Activated CD4-positive, alpha-beta memory T cell treated with anti-CD3 and anti-CD28 coated beads, Interleukin-2, amount 10 ng/mL, durations not matched to agents 7 days and 5 days (primary cell): Measurements from ENCODE around the gene PLPP3. TPM values are rescaled to one million over a fixed set of nuclear protein-coding genes. Genes with fewer than 3 reads are reported as not detected.

Source experiments
- CTCF ChIA-PET: fragments of 350-600 bp; sonication (Branson Sonifier 250); formaldehyde crosslinking; loops from one replicate; lab custom pipeline; 2021; ENCODE audit warnings: antibody characterized with exemption, inconsistent platforms; lab: Charles Lee
- POLR2A ChIA-PET: fragments of 350-600 bp; sonication (Branson Sonifier 250); formaldehyde crosslinking; loops from one replicate; lab custom pipeline; 2021; ENCODE audit warnings: antibody characterized with exemption; lab: Charles Lee
- DNase-seq: peaks from one replicate; pipeline ENCODE4 v3.0.0-alpha.2; 2020
- H3K27ac Mint-ChIP-seq: one replicate; pipeline ENCODE4 v1.8.0; 2021; ENCODE audit warnings: mild to moderate bottlenecking, mixed read lengths
- H3K27me3 Mint-ChIP-seq: one replicate; pipeline ENCODE4 v1.8.0; 2021; ENCODE audit warnings: mixed read lengths
- H3K36me3 Mint-ChIP-seq: one replicate; pipeline ENCODE4 v1.8.0; 2021; ENCODE audit warnings: low read depth, mixed read lengths
- H3K4me1 Mint-ChIP-seq: one replicate; pipeline ENCODE4 v1.8.0; 2021; ENCODE audit warnings: mixed read lengths
- H3K4me3 Mint-ChIP-seq: one replicate; pipeline ENCODE4 v1.8.0; 2021; ENCODE audit warnings: mild to moderate bottlenecking, mixed read lengths
- H3K9me3 Mint-ChIP-seq: one replicate; pipeline ENCODE4 v1.8.0; 2021; ENCODE audit warnings: mixed read lengths
- total RNA-seq, 2 experiments: library from RNA; stranded (reverse); gene quantifications; one replicate each; pipeline ENCODE4 v1.2.3, GENCODE V29; 2021

Gene PLPP3
- total RNA-seq, 2 experiments from 2014 or later: not detected

DNA sequence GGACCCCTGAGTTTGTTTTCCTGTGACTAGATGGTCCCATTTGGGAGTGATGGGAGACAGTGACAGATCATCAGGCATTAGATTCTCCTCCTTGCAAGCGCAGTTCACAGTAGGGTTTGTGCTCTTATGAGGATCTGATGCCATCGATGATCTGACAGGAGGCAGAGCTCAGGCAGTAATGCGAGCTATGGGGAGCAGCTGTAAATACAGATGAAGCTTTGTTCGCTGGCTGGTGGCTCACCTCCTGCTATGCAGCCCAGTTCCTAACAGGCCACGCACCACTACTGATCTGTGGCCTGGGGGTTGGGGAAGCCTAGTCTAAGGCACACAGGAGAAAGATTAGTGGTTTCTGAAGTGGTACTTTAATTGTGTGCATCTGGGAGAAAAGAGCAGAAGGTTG, 7.1 kb upstream of the PLPP3 start:
- ChIA-PET CTCF (interaction anchor here (0.6 to 3.9 kb wide), 2 partner anchors 628 to 1211 kb away, joined by 3 to 18 read pairs; no protein-coding TSS in a partner anchor), POLR2A (no interaction called here)
- Mint-ChIP-seq H3K36me3 (no peaks in the 10 kb centered on the region), H3K9me3 (no peaks in the 10 kb centered on the region), H3K4me1 (no peaks in the 10 kb centered on the region), H3K27me3 (no peaks in the 10 kb centered on the region), H3K27ac (no peak overlapping the region), H3K4me3 (no peak overlapping the region)
- DNase-seq: no peak

GRCh38 chr1:56585985-56586384, 6.6 kb upstream of the PLPP3 start:
- Mint-ChIP-seq H3K4me1 (no peaks in the 10 kb centered on the region), H3K27ac (no peak overlapping the region), H3K4me3 (no peak overlapping the region), H3K36me3 (no peaks in the 10 kb centered on the region), H3K9me3 (no peaks in the 10 kb centered on the region), H3K27me3 (peaks cover 3% of the 10 kb centered on the region)
- DNase-seq: no peak
- ChIA-PET CTCF (interaction anchor here (1.3 to 3.9 kb wide), 3 partner anchors 177 to 1211 kb away, joined by 3 to 18 read pairs (median 10); no protein-coding TSS in a partner anchor), POLR2A (no interaction called here)

DNA sequence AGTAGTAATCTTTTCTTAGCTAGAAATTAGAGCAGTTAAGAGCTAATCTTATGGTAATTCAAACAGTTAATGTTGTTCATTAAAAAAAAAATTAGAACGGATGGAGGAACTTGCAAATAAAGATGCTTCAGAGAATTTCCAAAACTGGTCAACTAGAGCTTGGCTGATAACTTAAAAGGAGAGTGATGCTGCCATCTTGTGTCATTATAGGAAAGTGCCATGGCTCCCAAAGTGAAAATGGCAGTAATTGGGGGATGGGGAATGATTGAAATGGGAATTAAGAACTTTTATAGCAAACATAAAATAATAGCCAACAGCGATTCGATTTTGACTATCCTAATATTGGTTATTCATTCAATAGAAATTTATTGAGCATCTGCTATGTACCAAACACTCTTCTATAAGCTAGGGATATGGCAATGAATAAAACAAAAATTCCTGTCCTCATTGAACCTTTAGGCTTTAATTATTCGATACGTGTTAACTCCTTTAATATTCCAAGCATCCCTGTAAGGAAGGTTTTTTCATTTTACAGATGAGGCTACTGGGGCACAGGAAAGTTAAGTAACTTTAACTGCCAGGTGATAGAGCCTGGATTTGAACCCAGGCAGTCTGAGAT, 5.7 kb upstream of the PLPP3 start:
- no peak for DNase-seq
- ChIA-PET CTCF (interaction anchor here (1.2 to 3.9 kb wide), 8 partner anchors 9 to 1301 kb away, joined by 3 to 18 read pairs (median 6); no protein-coding TSS in a partner anchor), POLR2A (no interaction called here)
- no peak overlapping the region for H3K4me3 Mint-ChIP-seq
- no peaks in the 10 kb centered on the region for H3K9me3 Mint-ChIP-seq
- peaks cover 11% of the 10 kb centered on the region for H3K27me3 Mint-ChIP-seq
- no peaks in the 10 kb centered on the region for H3K4me1 Mint-ChIP-seq
- H3K27ac Mint-ChIP-seq: no peak overlapping the region
- no peaks in the 10 kb centered on the region for H3K36me3 Mint-ChIP-seq

DNA sequence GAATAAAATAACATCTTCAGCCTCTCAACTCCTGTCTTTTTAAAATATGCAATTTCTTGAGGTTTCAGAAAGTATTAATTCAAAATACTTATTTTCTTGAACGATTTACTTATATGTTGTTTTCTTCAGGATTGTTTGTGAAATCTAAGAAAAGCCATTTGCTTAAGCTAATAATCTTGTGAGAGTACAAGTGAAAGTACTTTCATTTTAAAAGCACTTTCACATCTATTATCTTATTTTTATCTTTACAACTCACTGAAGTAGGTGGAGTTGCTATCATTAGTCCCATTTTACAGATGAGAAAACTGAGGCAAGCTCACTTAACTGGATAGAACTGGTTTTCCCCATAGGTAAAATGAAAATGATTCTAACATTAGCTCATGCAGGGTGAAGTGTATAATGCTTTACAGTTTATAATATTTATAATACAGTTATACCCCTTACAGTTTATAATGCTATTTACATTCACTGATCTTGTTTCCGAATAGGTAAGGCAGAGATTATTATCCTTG, 4.7 kb upstream of the PLPP3 start:
- ChIA-PET POLR2A (no interaction called here), CTCF (interaction anchor here (0.6 to 3.9 kb wide), 7 partner anchors 8 to 1639 kb away, joined by 3 to 18 read pairs (median 7); no protein-coding TSS in a partner anchor)
- Mint-ChIP-seq H3K27ac (no peak overlapping the region), H3K4me1 (peaks cover 3% of the 10 kb centered on the region), H3K27me3 (peaks cover 21% of the 10 kb centered on the region), H3K4me3 (no peak overlapping the region), H3K36me3 (no peaks in the 10 kb centered on the region), H3K9me3 (no peaks in the 10 kb centered on the region)
- DNase-seq: no peak

DNA sequence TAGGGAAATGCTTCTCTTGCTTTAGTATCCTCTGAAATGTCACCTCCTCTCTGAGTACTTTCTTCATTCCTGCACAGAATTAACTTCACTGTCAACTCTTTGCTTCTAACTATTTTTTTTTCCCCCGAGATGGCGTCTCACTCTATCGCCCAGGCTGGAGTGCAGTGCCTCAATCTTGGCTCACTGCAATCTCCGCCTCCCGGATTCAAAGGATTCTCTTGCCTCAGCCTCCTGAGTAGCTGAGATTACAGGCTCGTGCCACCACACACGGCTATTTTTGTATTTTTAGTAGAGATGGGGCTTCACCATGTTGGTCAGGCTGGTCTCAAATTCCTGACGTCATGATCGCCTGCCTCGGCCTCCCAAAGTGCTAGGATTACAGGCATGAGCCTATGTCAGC, 1.4 kb upstream of the PLPP3 start:
- Mint-ChIP-seq H3K9me3 (no peaks in the 10 kb centered on the region), H3K4me3 (no peak overlapping the region), H3K27me3 (peaks cover 43% of the 10 kb centered on the region), H3K27ac (no peak overlapping the region), H3K36me3 (no peaks in the 10 kb centered on the region), H3K4me1 (peaks cover 6% of the 10 kb centered on the region)
- POLR2A ChIA-PET: no interaction called here
- DNase-seq: no peak
- CTCF ChIA-PET: no interaction called here

DNA sequence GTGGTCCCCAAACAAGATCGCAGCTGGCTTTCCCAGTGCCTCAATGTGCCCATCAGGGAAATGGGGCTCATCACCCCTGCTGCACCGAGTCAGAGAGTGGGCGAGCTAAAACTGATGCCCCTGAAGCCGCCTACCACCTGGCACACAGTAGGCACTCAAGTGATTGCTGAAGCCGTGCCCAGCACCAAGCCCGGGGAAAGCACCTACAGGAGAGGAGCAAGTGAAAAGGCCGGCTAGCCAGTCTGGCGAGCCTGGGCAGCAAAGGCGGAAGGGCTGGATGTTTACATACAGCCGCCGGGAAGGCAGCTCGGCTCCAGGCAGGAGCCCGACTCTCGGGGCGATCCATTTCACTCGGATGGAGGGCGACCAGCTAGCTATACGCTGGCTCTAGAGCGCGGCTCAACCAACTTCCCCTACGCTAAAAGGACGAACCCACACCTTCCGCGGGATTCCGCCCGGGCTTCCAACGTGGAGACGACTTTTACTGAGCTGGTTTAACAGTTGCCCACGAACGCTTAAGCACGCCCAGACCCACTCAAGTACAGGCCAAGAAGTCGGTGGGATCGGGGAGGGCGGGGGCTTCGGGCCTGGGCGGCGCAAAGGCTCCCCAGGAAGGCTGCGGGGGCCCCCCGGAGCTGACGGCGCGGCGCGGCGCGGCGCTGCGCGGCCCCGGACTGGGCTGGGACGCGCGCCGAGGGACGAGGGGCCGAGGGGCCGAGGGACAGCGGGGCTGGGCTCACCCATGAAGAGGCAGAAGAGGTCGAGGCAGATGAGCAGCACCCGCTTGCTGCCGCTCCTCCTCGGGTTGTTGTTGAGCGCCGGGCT, 1.0 kb downstream of the PLPP3 start:
- no peaks in the 10 kb centered on the region for H3K36me3 Mint-ChIP-seq
- H3K9me3 Mint-ChIP-seq: no peaks in the 10 kb centered on the region
- DNase-seq: no peak
- H3K4me1 Mint-ChIP-seq: peaks cover 6% of the 10 kb centered on the region
- POLR2A ChIA-PET: no interaction called here
- peaks cover 45% of the 10 kb centered on the region for H3K27me3 Mint-ChIP-seq
- peak overlapping the region; percentile 52 for H3K4me3 Mint-ChIP-seq
- CTCF ChIA-PET: no interaction called here
- H3K27ac Mint-ChIP-seq: no peak overlapping the region

GRCh38 chr1:56577406-56578137, 1.8 kb downstream of the PLPP3 start:
- DNase-seq: no peak
- POLR2A ChIA-PET: no interaction called here
- no peak overlapping the region for H3K27ac Mint-ChIP-seq
- H3K36me3 Mint-ChIP-seq: no peaks in the 10 kb centered on the region
- CTCF ChIA-PET: interaction anchor here (1.2 to 2.6 kb wide), 2 partner anchors 7 to 11 kb away, joined by 3 to 7 read pairs; no protein-coding TSS in a partner anchor
- H3K4me1 Mint-ChIP-seq: peaks cover 6% of the 10 kb centered on the region
- H3K4me3 Mint-ChIP-seq: no peak overlapping the region
- H3K27me3 Mint-ChIP-seq: peaks cover 45% of the 10 kb centered on the region
- H3K9me3 Mint-ChIP-seq: no peaks in the 10 kb centered on the region

DNA sequence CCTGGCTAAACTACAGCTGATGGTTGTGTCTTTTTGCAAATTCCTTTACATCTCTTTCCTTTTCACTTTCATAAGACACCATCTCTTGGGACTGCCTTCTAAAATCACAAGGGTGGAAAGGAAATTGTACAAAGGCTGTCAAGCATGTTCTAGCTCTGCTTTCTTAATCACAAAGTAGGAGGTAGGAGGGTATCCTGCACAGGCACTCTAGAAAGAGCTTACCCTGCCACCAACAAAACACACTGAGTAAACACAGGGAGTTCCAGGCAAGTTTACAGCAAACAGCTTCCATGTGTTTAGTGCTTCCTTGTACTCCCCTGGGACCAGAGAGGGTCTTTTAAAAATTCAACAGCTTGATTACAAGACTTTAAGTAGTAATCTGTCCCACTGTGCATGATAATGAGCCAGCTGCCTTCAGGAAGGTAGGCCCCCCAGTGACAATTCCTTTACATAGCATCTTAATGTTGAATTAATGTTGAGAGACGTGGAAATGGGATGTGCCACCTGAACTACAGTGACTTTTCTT, 2.4 kb downstream of the PLPP3 start:
- peaks cover 6% of the 10 kb centered on the region for H3K4me1 Mint-ChIP-seq
- no peak overlapping the region for H3K27ac Mint-ChIP-seq
- peaks cover 45% of the 10 kb centered on the region for H3K27me3 Mint-ChIP-seq
- no peak for DNase-seq
- CTCF ChIA-PET: interaction anchor here (1.2 to 2.6 kb wide), 2 partner anchors 8 to 12 kb away, joined by 3 to 7 read pairs; no protein-coding TSS in a partner anchor
- POLR2A ChIA-PET: no interaction called here
- no peaks in the 10 kb centered on the region for H3K9me3 Mint-ChIP-seq
- H3K36me3 Mint-ChIP-seq: no peaks in the 10 kb centered on the region
- no peak overlapping the region for H3K4me3 Mint-ChIP-seq

DNA sequence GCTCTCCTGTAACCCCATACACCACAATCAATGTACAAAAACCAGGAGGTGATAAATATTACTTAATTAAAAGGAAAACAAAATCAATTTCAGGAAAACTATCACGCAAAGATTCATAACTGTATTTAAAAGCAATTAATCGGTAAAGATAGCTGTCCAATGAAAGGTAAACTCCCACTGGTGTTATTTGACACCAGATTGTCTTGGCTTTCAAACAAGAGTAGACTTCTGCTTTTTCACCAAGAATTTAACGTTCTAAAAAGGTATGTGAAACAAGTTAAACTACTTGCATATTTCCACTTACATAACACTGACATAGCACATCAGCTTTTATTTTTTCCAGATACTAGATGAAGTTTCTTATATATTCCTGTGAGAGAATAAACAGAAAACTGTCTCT, 3.5 kb downstream of the PLPP3 start:
- POLR2A ChIA-PET: no interaction called here
- no peak overlapping the region for H3K4me3 Mint-ChIP-seq
- peaks cover 6% of the 10 kb centered on the region for H3K4me1 Mint-ChIP-seq
- peaks cover 42% of the 10 kb centered on the region for H3K27me3 Mint-ChIP-seq
- DNase-seq: no peak
- no peaks in the 10 kb centered on the region for H3K9me3 Mint-ChIP-seq
- no peak overlapping the region for H3K27ac Mint-ChIP-seq
- CTCF ChIA-PET: interaction anchor here (2.6 kb wide), 1 partner anchor 9 kb away, joined by 7 read pairs; no protein-coding TSS in a partner anchor
- no peaks in the 10 kb centered on the region for H3K36me3 Mint-ChIP-seq

GRCh38 chr1:56574794-56575193, 4.6 kb downstream of the PLPP3 start:
- CTCF ChIA-PET: interaction anchor here (2.6 kb wide), 1 partner anchor 10 kb away, joined by 7 read pairs; no protein-coding TSS in a partner anchor
- DNase-seq: no peak
- H3K27me3 Mint-ChIP-seq: peaks cover 32% of the 10 kb centered on the region
- H3K4me1 Mint-ChIP-seq: peaks cover 6% of the 10 kb centered on the region
- no peaks in the 10 kb centered on the region for H3K9me3 Mint-ChIP-seq
- no peak overlapping the region for H3K27ac Mint-ChIP-seq
- no peaks in the 10 kb centered on the region for H3K36me3 Mint-ChIP-seq
- POLR2A ChIA-PET: no interaction called here
- H3K4me3 Mint-ChIP-seq: no peak overlapping the region

DNA sequence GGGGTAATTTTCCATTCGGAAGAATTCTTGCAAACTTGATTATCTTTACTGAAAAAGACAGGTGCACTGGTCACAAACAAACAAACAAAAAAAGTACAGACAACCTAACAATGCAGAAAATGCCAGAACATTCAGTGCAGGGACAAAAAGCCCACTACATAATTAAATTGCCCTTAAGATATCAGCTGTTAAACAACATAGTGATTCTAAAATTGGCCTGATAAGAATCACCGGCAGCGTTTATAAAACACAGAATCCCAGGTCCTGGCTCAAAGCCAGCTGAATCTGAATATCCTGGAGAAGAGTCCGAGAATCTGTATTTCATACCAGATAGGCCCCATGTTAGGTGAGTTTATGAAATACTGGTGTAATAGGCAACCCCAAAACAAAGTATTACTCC, 6.1 kb downstream of the PLPP3 start:
- CTCF ChIA-PET: no interaction called here
- Mint-ChIP-seq H3K27ac (no peak overlapping the region), H3K9me3 (no peaks in the 10 kb centered on the region)

DNA sequence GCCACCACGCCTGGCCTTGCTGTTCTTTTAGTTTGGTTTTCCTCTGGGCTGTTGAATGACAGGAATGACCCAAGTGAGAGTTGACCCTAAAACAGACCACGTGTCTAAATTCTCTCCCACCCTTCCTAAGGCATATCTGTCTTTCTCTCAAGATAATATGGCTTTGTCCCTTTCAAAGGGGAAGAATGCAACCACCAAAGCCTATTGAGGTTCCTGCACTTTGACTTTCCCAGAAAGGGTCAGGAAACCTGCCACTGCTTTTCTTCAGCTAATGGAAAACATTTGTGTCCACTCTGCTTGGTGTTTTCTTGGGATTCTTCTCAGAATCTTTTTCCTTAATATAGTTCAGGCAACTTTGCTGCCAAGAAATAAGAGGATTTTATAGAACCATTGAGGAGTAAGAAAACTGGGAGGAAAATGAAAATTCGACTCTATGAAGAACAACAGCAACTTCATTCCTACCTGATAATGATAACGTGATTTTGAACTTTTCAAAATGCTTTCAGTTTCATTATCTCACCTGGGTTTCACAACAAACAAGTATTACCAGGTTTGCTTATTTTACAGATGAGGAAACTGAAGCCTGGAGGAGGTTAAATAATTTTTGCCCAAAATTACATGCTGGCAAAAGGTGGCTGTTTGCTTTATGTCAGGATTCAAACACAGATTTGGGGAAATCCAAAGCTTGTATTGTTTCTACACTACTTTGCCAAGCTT, 6.9 kb downstream of the PLPP3 start:
- no peaks in the 10 kb centered on the region for H3K9me3 Mint-ChIP-seq
- no peaks in the 10 kb centered on the region for H3K36me3 Mint-ChIP-seq
- peaks cover 16% of the 10 kb centered on the region for H3K27me3 Mint-ChIP-seq
- DNase-seq: no peak
- no peaks in the 10 kb centered on the region for H3K4me1 Mint-ChIP-seq
- H3K27ac Mint-ChIP-seq: no peak overlapping the region
- CTCF ChIA-PET: no interaction called here
- no peak overlapping the region for H3K4me3 Mint-ChIP-seq
- POLR2A ChIA-PET: no interaction called here

More for the DNA sequence above, 6.1 kb downstream of the PLPP3 start:
- peaks cover under 1% of the 10 kb centered on the region for H3K4me1 Mint-ChIP-seq
- peaks cover 24% of the 10 kb centered on the region for H3K27me3 Mint-ChIP-seq
- no peak overlapping the region for H3K4me3 Mint-ChIP-seq
- H3K36me3 Mint-ChIP-seq: no peaks in the 10 kb centered on the region
- POLR2A ChIA-PET: no interaction called here
- DNase-seq: no peak
